OCI-LY3 (cell line): ENCODE results near the gene CD247.

Experiments
- EZH2phosphoT487 ChIP-seq: fragments of 200-600 bp; shearing (Covaris generic); IDR thresholded peaks from 2 replicates; pipeline ENCODE4 v1.6.1; 2018; ENCODE audit warnings: antibody characterized with exemption, mixed run types, low read depth
- TF ChIP-seq, protein P1 (sequence below): fragments of 200-600, 300-600 bp; sonication (generic); IDR thresholded peaks from 2 replicates; pipeline ENCODE4 v1.5.1; 2014; ENCODE audit warnings: antibody characterized with exemption, low read length, low read depth

DNA sequence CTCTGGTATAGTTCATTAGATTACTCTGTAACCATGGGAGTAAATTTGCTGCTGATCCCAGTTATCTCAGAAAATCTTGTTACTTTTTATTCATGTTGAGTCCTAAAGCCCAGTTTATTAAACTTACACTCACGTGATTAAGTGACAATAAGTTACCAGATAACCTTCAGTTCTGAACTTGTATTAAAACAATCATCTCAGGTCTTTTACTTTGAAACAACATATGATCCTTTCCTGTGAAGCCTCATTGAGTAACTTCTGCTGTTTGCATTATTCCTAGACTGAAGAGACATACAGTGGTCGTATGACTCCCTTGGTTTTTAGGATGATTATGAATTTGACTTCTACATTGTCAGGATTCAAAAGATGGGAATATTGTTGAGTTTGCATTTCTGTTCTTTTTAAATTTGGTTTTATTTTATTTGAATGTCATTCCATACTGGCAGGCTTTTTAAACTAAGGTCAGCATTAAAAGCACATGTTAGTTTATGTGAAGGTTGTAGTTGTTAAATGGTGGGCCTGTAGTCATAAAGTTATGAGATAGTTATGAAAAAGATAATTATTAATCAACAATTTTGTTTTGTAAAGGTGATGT is 117.9 kb downstream of the CD247 start:
- TF ChIP-seq, protein P1, sequence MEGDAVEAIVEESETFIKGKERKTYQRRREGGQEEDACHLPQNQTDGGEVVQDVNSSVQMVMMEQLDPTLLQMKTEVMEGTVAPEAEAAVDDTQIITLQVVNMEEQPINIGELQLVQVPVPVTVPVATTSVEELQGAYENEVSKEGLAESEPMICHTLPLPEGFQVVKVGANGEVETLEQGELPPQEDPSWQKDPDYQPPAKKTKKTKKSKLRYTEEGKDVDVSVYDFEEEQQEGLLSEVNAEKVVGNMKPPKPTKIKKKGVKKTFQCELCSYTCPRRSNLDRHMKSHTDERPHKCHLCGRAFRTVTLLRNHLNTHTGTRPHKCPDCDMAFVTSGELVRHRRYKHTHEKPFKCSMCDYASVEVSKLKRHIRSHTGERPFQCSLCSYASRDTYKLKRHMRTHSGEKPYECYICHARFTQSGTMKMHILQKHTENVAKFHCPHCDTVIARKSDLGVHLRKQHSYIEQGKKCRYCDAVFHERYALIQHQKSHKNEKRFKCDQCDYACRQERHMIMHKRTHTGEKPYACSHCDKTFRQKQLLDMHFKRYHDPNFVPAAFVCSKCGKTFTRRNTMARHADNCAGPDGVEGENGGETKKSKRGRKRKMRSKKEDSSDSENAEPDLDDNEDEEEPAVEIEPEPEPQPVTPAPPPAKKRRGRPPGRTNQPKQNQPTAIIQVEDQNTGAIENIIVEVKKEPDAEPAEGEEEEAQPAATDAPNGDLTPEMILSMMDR, result no peak
- TF ChIP-seq EZH2phosphoT487, result no peak
